Activated CD8-positive, alpha-beta memory T cell treated with anti-CD3 and anti-CD28 coated beads, Interleukin-2, amount 50 U/mL, for 1 hour (primary cell): Measurements from ENCODE around the gene PANK3.
"Not testable (repeated sequence)": the region's sequence is repeated elsewhere in the genome, so short reads cannot be mapped to it uniquely, and the experiment has no call there.

Experiments used
- DNase-seq: peaks from one replicate; pipeline ENCODE4 v3.0.0-alpha.2; 2020; ENCODE audit errors: extremely low read depth

Gene PANK3

GRCh38 chr5:168578538-168579487 is at the start of gene PANK3:
PANK3 (minus strand) TSS chr5:168579368; CDS start chr5:168579283, 85 bp downstream.
- no peak for DNase-seq

GRCh38 chr5:168624850-168625364 is 45.7 kb upstream of the PANK3 start:
- no peak for DNase-seq

- no peak for DNase-seq
Observed at GRCh38 chr5:168620807-168621206, 41.6 kb upstream of the PANK3 start.

- no peak for DNase-seq
Observed at GRCh38 chr5:168614661-168615060, 35.5 kb upstream of the PANK3 start.

GRCh38 chr5:168613996-168614395 is 34.8 kb upstream of the PANK3 start:
- DNase-seq: no peak

GRCh38 chr5:168613396-168613795 is 34.2 kb upstream of the PANK3 start:
- no peak for DNase-seq

- peak; percentile 3 for DNase-seq
Observed at GRCh38 chr5:168612996-168613395, 33.8 kb upstream of the PANK3 start.

GRCh38 chr5:168612123-168612522 is 33.0 kb upstream of the PANK3 start:
- DNase-seq: no peak

GRCh38 chr5:168611165-168611564 is 32.0 kb upstream of the PANK3 start:
- no peak for DNase-seq

- no peak for DNase-seq
Observed at GRCh38 chr5:168609806-168610482, 30.8 kb upstream of the PANK3 start.

GRCh38 chr5:168608821-168609220 is 29.7 kb upstream of the PANK3 start:
- DNase-seq: no peak

- DNase-seq: no peak
Observed at GRCh38 chr5:168608386-168608785, 29.2 kb upstream of the PANK3 start.

GRCh38 chr5:168607946-168608345 is 28.8 kb upstream of the PANK3 start:
- DNase-seq: no peak

- DNase-seq: no peak
Observed at GRCh38 chr5:168606562-168606961, 27.4 kb upstream of the PANK3 start.

GRCh38 chr5:168604436-168604835 is 25.3 kb upstream of the PANK3 start:
- no peak for DNase-seq

- no peak for DNase-seq
Observed at GRCh38 chr5:168603746-168604145, 24.6 kb upstream of the PANK3 start.

- DNase-seq: no peak
Observed at GRCh38 chr5:168602517-168602916, 23.3 kb upstream of the PANK3 start.

- no peak for DNase-seq
Observed at GRCh38 chr5:168601972-168602371, 22.8 kb upstream of the PANK3 start.

GRCh38 chr5:168600409-168600808 is 21.2 kb upstream of the PANK3 start:
- DNase-seq: no peak

GRCh38 chr5:168599826-168600225 is 20.7 kb upstream of the PANK3 start:
- no peak for DNase-seq

GRCh38 chr5:168598639-168599038 is 19.5 kb upstream of the PANK3 start:
- DNase-seq: no peak

GRCh38 chr5:168596927-168597326 is 17.8 kb upstream of the PANK3 start:
- DNase-seq: no peak

- DNase-seq: not testable (repeated sequence)
Observed at GRCh38 chr5:168596122-168596521, 17.0 kb upstream of the PANK3 start.
